ENCODE results near the gene RAD51B.

- no peak for TF ChIP-seq NR2F2 (IDR thresholded peaks at IDR 0.05; ENCODE audit: borderline replicate concordance, low read depth)
- no peak for TF ChIP-seq ZNF776 (CRISPR knock-in tag; IDR thresholded peaks at IDR 0.05)
- TF ChIP-seq TBP (CRISPR knock-in tag; IDR thresholded peaks at IDR 0.05), result no peak
- TF ChIP-seq CTCF (CRISPR knock-in tag; IDR thresholded peaks at IDR 0.05), result no peak
- TF ChIP-seq ZSCAN29 (CRISPR knock-in tag; conservative IDR thresholded peaks at IDR 0.05), result no peak
- TF ChIP-seq THRA (CRISPR knock-in tag; IDR thresholded peaks at IDR 0.05; ENCODE audit: borderline replicate concordance), result no peak
- TF ChIP-seq POLR2A (IDR thresholded peaks at IDR 0.05; ENCODE audit: insufficient read depth in 1 of 2, low read depth in 2 of 2, low read length in 2 of 2), result no peak
- TF ChIP-seq ATF6 (CRISPR knock-in tag; conservative IDR thresholded peaks at IDR 0.05), result no peak
These were observed 118.5 kb downstream of the RAD51B start for GRCh38 chr14:67938071-67938470.

All from HepG2 (cell line).